Common myeloid progenitor, CD34-positive (primary cell): ENCODE results near the gene PCNP.
A peak's percentile ranks its signal among the peaks of the same experiment; 100 is the strongest.
"Not testable (repeated sequence)": the region's sequence is repeated elsewhere in the genome, so short reads cannot be mapped to it uniquely, and the experiment has no call there.

Experiments used
- CTCF ChIA-PET: fragments of 350-600 bp; sonication (Branson Sonifier 250); formaldehyde crosslinking; loops from one replicate; lab custom pipeline; 2021; ENCODE audit warnings: antibody characterized with exemption; lab: Charles Lee
- POLR2A ChIA-PET: fragments of 350-600 bp; sonication (Branson Sonifier 250); formaldehyde crosslinking; loops from one replicate; lab custom pipeline; 2021; ENCODE audit warnings: antibody characterized with exemption; lab: Charles Lee
- DNase-seq, 3 donors: peaks; one replicate each; pipeline versions ENCODE4 v3.0.0 to v3.0.0-alpha.2; 2013
- H3K27ac ChIP-seq, 2 experiments: 1 replicate in 1 of 2; 2 replicates in 1 of 2; pipeline ENCODE4 v1.7.0; 2013; ENCODE audit warnings: inconsistent platforms in 2 of 2, low read length in 2 of 2, mild to moderate bottlenecking in 2 of 2, low read depth in 1 of 2, moderate library complexity in 1 of 2; ENCODE audit not compliant: severe bottlenecking in 2 of 2, insufficient read depth in 1 of 2, poor library complexity in 1 of 2
- H3K27me3 ChIP-seq, 5 experiments: replicated peaks in 2 of 5; 1 replicate in 3 of 5; 2 replicates in 2 of 5; pipeline versions ENCODE4 v1.6.1 to v1.7.0; 2013; ENCODE audit warnings: low read length in 4 of 5, mild to moderate bottlenecking in 2 of 5, moderate library complexity in 2 of 5, inconsistent platforms in 1 of 5; ENCODE audit not compliant: insufficient read depth in 5 of 5, control insufficient read depth in 4 of 5
- H3K36me3 ChIP-seq, 4 experiments: 1 replicate in 2 of 4; 2 replicates in 2 of 4; pipeline versions ENCODE4 v1.6.1 to v1.7.0; 2013; ENCODE audit warnings: low read length in 3 of 4, control low read depth in 1 of 4, mild to moderate bottlenecking in 1 of 4; ENCODE audit not compliant: control insufficient read depth in 4 of 4, insufficient read depth in 4 of 4
- H3K4me1 ChIP-seq, 4 experiments: 1 replicate in 3 of 4; 2 replicates in 1 of 4; pipeline versions ENCODE4 v1.6.1 to v1.7.1; 2013; ENCODE audit warnings: low read length in 3 of 4, mild to moderate bottlenecking in 3 of 4, control low read depth in 1 of 4, inconsistent platforms in 1 of 4, moderate library complexity in 1 of 4; ENCODE audit not compliant: control insufficient read depth in 4 of 4, insufficient read depth in 4 of 4; ENCODE audit errors: control extremely low read depth in 1 of 4
- H3K4me3 ChIP-seq, 7 experiments: 1 replicate in 4 of 7; 2 replicates in 3 of 7; pipeline versions ENCODE4 v1.5.1 to v1.7.0; 2013; ENCODE audit warnings: mild to moderate bottlenecking in 7 of 7, low read length in 6 of 7, moderate library complexity in 6 of 7, inconsistent platforms in 2 of 7, low read depth in 2 of 7, control low read depth in 1 of 7; ENCODE audit not compliant: insufficient read depth in 4 of 7, control insufficient read depth in 1 of 7; ENCODE audit errors: extremely low read depth in 1 of 7
- H3K9me3 ChIP-seq, 5 experiments: 1 replicate in 4 of 5; 2 replicates in 1 of 5; pipeline versions ENCODE4 v1.6.1 to v1.7.1; 2013; ENCODE audit warnings: low read length in 4 of 5, mild to moderate bottlenecking in 2 of 5, inconsistent platforms in 1 of 5, low read depth in 1 of 5, moderate library complexity in 1 of 5; ENCODE audit not compliant: control insufficient read depth in 4 of 5, insufficient read depth in 2 of 5; ENCODE audit errors: control extremely low read depth in 1 of 5
- WGBS: methylation state at CpG from one replicate; pipeline ENCODE4 v1.1.5; 2013; ENCODE audit not compliant: insufficient coverage; 5-methylcytosine and 5-hydroxymethylcytosine counted together

Gene PCNP

GRCh38 chr3:101629219-101629618 is 55.2 kb downstream of the PCNP start:
- Histone ChIP-seq H3K4me3 (no peak overlapping the region), H3K9me3 (peaks cover 0 to 7% (median 5%) of the 10 kb centered on the region in 5 experiments), H3K27ac (no peak overlapping the region), H3K27me3 (no peaks in the 10 kb centered on the region), H3K36me3 (no peaks in the 10 kb centered on the region), H3K4me1 (no peaks in the 10 kb centered on the region)
- CTCF ChIA-PET: no interaction called here
- POLR2A ChIA-PET: interaction anchor here (0.6 kb wide), 1 partner anchor 80 kb away, joined by 4 read pairs; no protein-coding TSS in a partner anchor
- no peak for DNase-seq

DNA sequence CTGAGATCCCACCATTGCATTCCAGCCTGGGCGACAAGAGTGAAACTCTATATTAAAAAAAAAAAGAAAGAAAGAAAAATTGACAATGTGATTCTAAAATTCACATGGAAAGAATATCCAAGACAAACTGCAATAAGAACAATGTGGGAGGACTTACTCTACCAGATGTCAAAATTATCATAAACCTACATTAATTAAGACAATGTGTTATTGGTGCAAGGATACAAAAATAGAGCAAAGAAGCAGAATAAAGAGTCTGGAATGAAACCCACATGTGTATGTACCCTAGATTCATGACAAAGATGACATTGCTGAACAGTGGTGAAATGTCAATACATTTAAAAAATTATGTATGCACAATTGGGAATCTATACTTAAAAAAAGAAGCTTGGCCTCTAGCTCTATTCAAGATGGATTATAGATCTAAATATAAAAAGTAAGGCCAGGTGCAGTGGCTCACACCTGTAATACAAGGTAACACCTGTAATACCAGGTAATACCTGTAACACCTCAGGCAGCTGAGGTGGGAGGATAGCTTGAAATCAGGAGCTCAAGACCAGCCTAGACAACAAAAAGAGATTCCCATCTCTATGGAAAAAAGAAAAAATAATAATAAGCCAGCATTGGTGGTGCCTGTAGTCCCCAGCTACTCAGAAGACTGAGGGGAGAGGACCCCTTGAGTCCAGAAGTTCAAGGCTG is 57.3 kb downstream of the PCNP start:
- DNase-seq: no peak
- Histone ChIP-seq H3K27me3 (no peaks in the 10 kb centered on the region), H3K9me3 (no peaks in the 10 kb centered on the region), H3K4me1 (peaks cover 0 to 4% (median 2%) of the 10 kb centered on the region in 4 experiments), H3K4me3 (no peak overlapping the region), H3K27ac (no peak overlapping the region), H3K36me3 (no peaks in the 10 kb centered on the region)
- CTCF ChIA-PET: interaction anchor here (0.7 kb wide), 1 partner anchor 561 kb away, joined by 3 read pairs; no protein-coding TSS in a partner anchor
- POLR2A ChIA-PET: no interaction called here
- no CpG with 5 or more reads among the region's 1 CpG for WGBS

DNA sequence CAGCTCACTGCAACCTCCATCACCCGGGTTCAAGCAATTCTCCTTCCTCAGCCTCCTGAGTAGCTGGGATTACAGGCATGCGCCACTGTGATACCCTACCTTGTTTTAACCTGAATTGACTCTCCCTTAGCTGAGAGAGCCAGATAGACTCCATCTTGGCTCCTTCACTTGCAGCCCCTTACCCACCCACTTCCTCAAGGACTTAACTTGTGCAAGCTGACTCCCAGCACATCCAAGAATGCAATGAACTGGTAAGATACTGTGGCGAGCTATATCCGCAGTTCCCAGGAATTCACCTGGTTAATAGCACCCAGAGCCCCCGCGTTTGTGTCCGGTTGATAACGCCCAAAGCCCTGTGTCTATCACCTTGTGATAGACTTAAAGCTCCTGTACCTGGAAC is 58.0 kb downstream of the PCNP start:
- H3K9me3 ChIP-seq, DNase-seq, H3K27me3 ChIP-seq, H3K4me1 ChIP-seq, POLR2A ChIA-PET, H3K36me3 ChIP-seq, H3K4me3 ChIP-seq, H3K27ac ChIP-seq: not testable (repeated sequence)
- WGBS: 98% methylated on average over 7 of the region's 8 CpGs
- CTCF ChIA-PET: interaction anchor here (0.7 kb wide), 1 partner anchor 562 kb away, joined by 3 read pairs; no protein-coding TSS in a partner anchor

GRCh38 chr3:101632586-101632985 is 58.6 kb downstream of the PCNP start:
- H3K4me1 ChIP-seq: peaks cover 0 to 4% (median 2%) of the 10 kb centered on the region in 4 experiments
- DNase-seq: no peak
- CTCF ChIA-PET: no interaction called here
- H3K9me3 ChIP-seq: no peaks in the 10 kb centered on the region
- no peak overlapping the region for H3K4me3 ChIP-seq
- no peak overlapping the region for H3K27ac ChIP-seq
- WGBS: 86% methylated on average over 10 of the region's 11 CpGs
- H3K36me3 ChIP-seq: no peaks in the 10 kb centered on the region
- no peaks in the 10 kb centered on the region for H3K27me3 ChIP-seq
- POLR2A ChIA-PET: no interaction called here

- CTCF ChIA-PET: no interaction called here
- Histone ChIP-seq H3K36me3 (no peaks in the 10 kb centered on the region), H3K4me3 (no peak overlapping the region), H3K9me3 (no peaks in the 10 kb centered on the region), H3K27ac (no peak overlapping the region), H3K27me3 (no peaks in the 10 kb centered on the region), H3K4me1 (peaks cover 0 to 4% (median 2%) of the 10 kb centered on the region in 4 experiments)
- DNase-seq: no peak
- WGBS: 94% methylated on average over 8 of the region's 10 CpGs
- POLR2A ChIA-PET: no interaction called here
Measured at GRCh38 chr3:101633186-101633585, 59.2 kb downstream of the PCNP start.

DNA sequence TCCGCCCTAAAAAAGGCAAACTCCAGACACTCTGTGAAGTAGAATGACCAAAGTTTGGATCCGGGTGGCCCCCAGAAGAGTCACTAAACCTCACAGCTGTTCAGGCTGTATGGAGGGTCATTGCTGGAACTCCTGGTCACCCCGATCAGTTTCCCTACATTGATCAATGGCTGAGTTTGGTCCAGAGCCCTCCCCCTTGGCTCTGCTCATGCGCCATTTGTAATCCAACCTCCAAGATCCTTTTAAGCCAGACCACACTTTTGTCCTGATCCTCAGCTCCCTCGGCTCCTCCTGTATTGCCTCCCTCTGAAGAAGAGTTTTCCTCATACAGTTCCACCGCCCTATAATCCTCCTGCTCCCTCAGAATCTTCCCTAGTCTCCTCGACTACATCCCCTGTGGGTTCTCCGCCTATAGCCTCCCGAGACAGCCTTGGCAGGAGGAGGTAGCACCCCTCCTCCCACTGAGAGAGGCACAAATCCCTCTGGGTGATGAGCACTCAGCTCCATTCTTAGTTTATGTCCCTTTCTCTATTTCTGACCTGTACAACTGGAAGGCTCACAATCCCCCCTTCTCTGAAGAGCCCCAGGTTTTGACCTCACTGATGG is 60.7 kb downstream of the PCNP start:
- ChIA-PET CTCF (interaction anchor here (0.9 to 1.9 kb wide), 5 partner anchors 8 to 61 kb away, joined by 3 to 7 read pairs (median 4); partner anchors contain the start of gene PCNP), POLR2A (no interaction called here)
- DNase-seq: no peak
- H3K36me3 ChIP-seq: no peaks in the 10 kb centered on the region
- WGBS: 97% methylated on average over 9 of the region's 9 CpGs
- H3K27ac ChIP-seq: peak overlapping the region in 1 of 2 experiments; percentile 66
- H3K27me3 ChIP-seq: no peaks in the 10 kb centered on the region
- no peaks in the 10 kb centered on the region for H3K9me3 ChIP-seq
- H3K4me1 ChIP-seq: peaks cover 0 to 4% (median 2%) of the 10 kb centered on the region in 4 experiments
- no peak overlapping the region for H3K4me3 ChIP-seq

DNA sequence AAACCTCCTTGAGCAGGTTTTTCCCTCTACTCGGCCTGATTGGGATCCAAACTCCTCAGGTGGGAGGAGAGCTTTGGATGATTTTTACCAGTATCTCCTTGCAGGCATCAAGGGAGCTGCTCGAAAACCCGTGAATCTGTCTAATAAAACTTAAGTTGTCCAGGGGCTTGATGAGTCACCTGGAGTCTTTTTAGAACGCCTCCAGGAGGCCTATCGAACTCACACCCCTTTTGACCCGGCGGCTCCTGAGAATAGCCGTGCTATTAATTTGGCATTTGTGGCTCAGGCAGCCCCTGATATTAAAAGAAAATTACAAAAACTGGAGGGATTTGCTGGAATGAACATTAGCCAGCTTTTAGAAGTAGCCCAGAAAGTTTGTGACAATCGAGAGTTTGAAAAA is 61.4 kb downstream of the PCNP start:
- H3K36me3 ChIP-seq: no peaks in the 10 kb centered on the region
- H3K4me3 ChIP-seq: no peak overlapping the region
- DNase-seq: no peak
- H3K27ac ChIP-seq: peak overlapping the region in 1 of 2 experiments; percentile 66
- CTCF ChIA-PET: interaction anchor here (0.7 to 1.9 kb wide), 6 partner anchors 9 to 62 kb away, joined by 3 to 7 read pairs (median 4); partner anchors contain the start of gene PCNP
- POLR2A ChIA-PET: no interaction called here
- no peaks in the 10 kb centered on the region for H3K9me3 ChIP-seq
- no peaks in the 10 kb centered on the region for H3K27me3 ChIP-seq
- 98% methylated on average over 9 of the region's 9 CpGs for WGBS
- H3K4me1 ChIP-seq: peaks cover 0 to 4% (median 2%) of the 10 kb centered on the region in 4 experiments
